Fibroblast of villous mesenchyme (primary cell): Measurements from ENCODE around the gene ADARB2. TPM values are rescaled to one million over a fixed set of nuclear protein-coding genes. Genes with fewer than 3 reads are reported as not detected.

Experiments
- DNase-seq: peaks from one replicate; pipeline ENCODE4 v3.0.0-alpha.2; 2010; ENCODE audit warnings: low read depth
- H3K4me3 ChIP-seq: 2 replicates; pipeline ENCODE4 v1.5.1; 2011; ENCODE audit warnings: low read depth, mild to moderate bottlenecking, low read length
- CTCF ChIP-seq: IDR thresholded peaks from 2 replicates; pipeline ENCODE4 v1.5.1; 2012; ENCODE audit warnings: low read depth, mild to moderate bottlenecking, low read length; ENCODE audit not compliant: insufficient read depth
- total RNA-seq: library from RNA; depleted of rRNA; stranded (reverse); fragments of >200 nt; gene quantifications from 2 replicates; pipeline ENCODE4 v1.2.3, GENCODE V29; 2012

ADARB2 gene
- total RNA-seq, 1 donor: not detected

GRCh38 chr10:1182280-1183032 is 554.9 kb downstream of the ADARB2 start:
- no peak for DNase-seq
- H3K4me3 ChIP-seq: no peak overlapping the region
- no peak for TF ChIP-seq CTCF

- DNase-seq: no peak
- TF ChIP-seq CTCF: no peak
- no peak overlapping the region for H3K4me3 ChIP-seq
Measured at GRCh38 chr10:1180836-1181235, 556.5 kb downstream of the ADARB2 start.

GRCh38 chr10:1180071-1180730 is 557.1 kb downstream of the ADARB2 start:
- no peak for TF ChIP-seq CTCF
- H3K4me3 ChIP-seq: no peak overlapping the region
- DNase-seq: no peak

GRCh38 chr10:1179346-1180070 is 557.8 kb downstream of the ADARB2 start:
- no peak overlapping the region for H3K4me3 ChIP-seq
- no peak for DNase-seq
- no peak for TF ChIP-seq CTCF

DNA sequence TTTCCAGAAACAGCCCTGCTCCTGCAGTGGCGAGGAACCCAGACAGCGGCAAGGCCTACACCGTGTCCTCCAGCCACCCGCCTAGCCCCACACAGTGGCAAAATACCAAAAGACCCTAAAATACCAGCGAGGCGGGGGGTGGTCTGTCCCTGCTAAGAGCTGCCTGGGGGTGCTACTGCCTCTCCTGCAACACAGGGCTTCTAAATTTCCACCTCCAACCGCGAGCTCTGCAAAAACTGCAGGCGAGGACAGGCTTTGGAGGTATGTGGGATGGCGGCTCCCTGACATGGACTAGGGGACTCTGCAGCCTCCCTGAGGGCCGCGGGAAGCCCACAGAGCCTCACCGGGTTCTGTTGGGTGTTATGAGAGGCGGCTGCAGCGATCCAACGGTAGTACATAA is 558.8 kb downstream of the ADARB2 start:
- DNase-seq: no peak
- no peak overlapping the region for H3K4me3 ChIP-seq
- no peak for TF ChIP-seq CTCF

- H3K4me3 ChIP-seq: no peak overlapping the region
- DNase-seq: no peak
- TF ChIP-seq CTCF: no peak
Measured at GRCh38 chr10:1177936-1178335, 559.4 kb downstream of the ADARB2 start.
